GM19328 (cell line): ENCODE data around the gene GPD2.
"Not testable (repeated sequence)": the region's sequence is repeated elsewhere in the genome, so short reads cannot be mapped to it uniquely, and the experiment has no call there.

Experiments used
- ATAC-seq: cut with Tn5 transposase; IDR thresholded peaks from one replicate; pipeline ENCODE4 v1.9.1; 2021; ENCODE audit warnings: mild to moderate bottlenecking, moderate library complexity; ENCODE audit not compliant: unreplicated experiment

The GPD2 gene

GRCh38 chr2:156473445-156473844, 37.3 kb downstream of the GPD2 start:
- ATAC-seq: no peak

- ATAC-seq: no peak
Observed at GRCh38 chr2:156474401-156474800, 38.2 kb downstream of the GPD2 start.

- no peak for ATAC-seq
Observed at GRCh38 chr2:156476021-156476849, 40.1 kb downstream of the GPD2 start.

GRCh38 chr2:156476850-156477206, 40.6 kb downstream of the GPD2 start:
- ATAC-seq: peak; percentile 55

GRCh38 chr2:156480376-156480775, 44.2 kb downstream of the GPD2 start:
- no peak for ATAC-seq

GRCh38 chr2:156481312-156481711, 45.1 kb downstream of the GPD2 start:
- no peak for ATAC-seq

DNA sequence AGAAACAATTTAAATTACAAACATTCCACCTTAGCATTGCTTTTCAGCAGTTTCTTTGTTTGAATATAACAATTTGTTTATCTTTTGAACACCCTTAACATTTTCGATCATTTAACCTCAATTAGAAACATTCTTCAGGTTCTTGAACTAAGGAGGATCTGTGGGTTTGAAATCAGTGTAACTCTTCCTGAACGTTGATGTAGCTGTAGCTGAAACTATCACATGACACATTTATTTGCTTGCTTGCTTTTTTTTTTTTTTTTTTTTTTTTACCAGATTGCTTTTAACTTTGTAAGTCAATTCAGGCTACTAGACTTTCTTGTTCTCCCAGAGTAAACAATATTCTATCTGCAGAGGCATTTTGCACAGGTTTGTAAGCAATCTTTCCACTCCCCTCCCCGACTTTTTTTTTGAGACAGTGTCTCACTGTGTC, 47.6 kb downstream of the GPD2 start:
- ATAC-seq: no peak

DNA sequence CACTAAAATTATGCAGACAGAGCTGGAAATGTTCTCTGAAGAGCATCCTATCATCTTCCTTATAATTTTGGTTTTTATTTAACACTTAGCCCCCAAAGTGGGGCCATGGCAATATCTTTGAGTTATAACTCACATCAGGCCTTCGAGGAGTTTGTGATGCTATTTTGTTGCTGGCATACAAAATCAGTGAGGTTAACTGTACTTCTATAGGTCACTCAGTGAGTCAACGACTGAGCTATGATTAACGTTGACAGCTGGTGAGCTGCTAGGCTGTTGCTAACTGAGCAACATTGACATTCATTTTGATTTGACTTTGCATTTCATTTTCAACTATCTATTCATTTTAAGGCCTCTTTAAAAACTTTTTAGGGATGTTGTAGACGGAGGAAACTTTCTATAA, 50.0 kb downstream of the GPD2 start:
- no peak for ATAC-seq

- no peak for ATAC-seq
Observed at GRCh38 chr2:156486614-156487013, 50.4 kb downstream of the GPD2 start.

DNA sequence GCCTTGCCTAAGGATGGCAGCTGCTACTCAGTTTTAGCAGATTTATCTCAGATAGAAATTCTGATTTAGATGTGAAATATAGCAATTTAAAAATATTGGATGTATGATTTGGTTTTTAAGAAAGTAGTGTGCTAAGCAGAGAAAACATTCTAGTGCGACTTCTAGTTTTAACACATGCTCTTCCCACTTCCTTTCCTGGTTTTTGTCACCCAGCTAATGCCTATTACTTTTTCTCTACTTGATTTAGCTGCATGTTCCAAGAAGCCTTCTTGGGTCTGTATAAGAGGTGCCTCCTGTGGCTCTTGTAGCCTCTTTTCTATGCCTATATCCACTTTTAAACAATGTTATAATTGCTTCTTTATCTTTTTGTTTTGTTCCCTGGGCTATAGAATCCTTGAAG, 53.0 kb downstream of the GPD2 start:
- no peak for ATAC-seq

DNA sequence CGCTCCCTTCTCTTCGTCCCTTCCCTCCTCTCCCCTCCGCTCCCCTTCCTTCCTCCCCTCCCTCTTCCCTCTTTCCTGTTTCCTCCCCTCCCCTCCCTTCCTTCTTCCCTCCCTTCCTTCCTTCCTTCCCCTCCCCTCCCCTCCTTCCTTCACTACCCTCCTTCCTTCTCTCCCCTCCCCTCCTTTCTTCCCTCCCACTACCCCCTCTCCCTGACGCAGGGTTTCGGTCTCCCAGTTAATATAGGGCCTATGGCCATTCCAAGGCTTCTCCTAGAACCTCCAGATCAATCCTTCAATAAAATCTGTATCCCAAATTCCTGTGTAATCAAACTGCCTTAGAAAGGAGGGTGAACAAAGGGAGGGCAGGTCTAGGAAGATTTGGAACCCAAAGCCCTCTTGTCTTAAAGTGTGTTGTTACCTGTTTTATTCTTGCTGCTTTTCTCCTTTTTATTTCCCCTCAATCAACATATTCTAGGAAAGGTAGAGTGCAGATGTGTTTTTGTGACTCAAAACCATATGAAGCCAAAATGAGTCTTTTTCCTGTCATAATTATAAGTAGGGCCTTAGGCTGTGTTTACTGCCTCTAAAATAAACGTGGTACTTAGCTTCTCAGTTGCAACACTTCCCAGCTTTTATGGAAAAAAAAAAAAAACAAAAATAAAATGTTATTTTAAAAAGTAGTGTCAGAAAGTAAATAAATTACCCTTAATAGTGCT, 53.7 kb downstream of the GPD2 start:
- ATAC-seq: no peak

GRCh38 chr2:156490466-156490840, 54.3 kb downstream of the GPD2 start:
- no peak for ATAC-seq

DNA sequence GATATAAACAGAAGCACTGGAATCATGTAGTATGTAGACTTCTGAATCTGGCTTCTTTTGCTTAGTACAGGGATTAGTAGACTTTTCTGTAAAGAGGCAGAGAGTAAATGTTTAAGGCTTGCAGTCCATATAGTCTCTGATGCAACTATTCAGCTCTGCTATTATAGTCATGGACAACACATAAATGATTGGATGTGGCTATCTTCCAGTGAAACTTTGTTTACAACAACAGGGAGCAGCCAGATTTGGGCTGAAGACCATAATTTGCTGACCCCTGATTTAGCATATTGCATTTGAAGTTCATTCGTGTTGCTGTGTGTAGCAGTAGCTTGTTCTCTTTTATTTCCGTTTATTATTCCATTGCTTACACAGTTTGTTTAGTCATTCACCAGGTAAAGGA, 55.0 kb downstream of the GPD2 start:
- ATAC-seq: no peak

GRCh38 chr2:156492979-156493378, 56.8 kb downstream of the GPD2 start:
- no peak for ATAC-seq

DNA sequence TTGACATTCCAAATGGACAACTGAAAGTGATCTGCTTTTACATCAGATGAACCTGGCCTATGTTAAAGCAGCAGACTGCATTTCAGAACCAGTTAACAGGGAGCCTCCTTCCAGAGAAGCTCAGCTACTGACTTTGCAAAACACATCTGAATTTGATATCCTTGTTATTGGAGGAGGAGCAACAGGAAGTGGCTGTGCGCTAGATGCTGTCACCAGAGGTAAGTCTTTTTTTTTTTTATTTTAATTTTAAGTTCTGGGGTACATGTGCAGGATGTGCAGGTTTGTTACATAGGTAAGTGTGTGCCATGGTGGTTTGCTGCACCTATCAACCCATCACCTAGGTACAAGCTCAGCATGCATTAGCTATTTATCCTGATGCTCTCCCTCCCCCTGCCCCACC, 59.8 kb downstream of the GPD2 start:
- not testable (repeated sequence) for ATAC-seq

DNA sequence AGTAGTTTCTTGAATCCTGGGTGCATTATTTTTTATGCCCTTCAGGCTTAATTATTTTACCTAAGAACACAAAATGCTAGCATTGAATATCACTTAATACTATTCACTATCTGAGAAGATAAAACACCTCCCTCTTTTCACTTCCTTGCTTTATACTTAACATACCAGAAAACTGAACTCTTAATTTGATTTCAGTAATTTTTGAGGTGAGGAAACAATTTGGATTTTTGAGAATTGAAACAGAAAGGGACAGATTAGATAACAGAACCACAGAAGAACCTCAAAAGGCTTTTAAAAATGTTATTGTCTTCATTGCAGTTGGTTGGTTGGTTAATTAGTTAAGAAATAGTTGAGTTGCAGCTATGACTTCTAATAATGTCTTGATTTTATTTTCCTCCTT, 69.5 kb downstream of the GPD2 start:
- peak; percentile 51 for ATAC-seq

GRCh38 chr2:156511122-156511521, 74.9 kb downstream of the GPD2 start:
- no peak for ATAC-seq

- no peak for ATAC-seq
Observed at GRCh38 chr2:156511803-156512202, 75.6 kb downstream of the GPD2 start.

GRCh38 chr2:156512451-156512850, 76.3 kb downstream of the GPD2 start:
- no peak for ATAC-seq

GRCh38 chr2:156513219-156513618, 77.0 kb downstream of the GPD2 start:
- no peak for ATAC-seq

DNA sequence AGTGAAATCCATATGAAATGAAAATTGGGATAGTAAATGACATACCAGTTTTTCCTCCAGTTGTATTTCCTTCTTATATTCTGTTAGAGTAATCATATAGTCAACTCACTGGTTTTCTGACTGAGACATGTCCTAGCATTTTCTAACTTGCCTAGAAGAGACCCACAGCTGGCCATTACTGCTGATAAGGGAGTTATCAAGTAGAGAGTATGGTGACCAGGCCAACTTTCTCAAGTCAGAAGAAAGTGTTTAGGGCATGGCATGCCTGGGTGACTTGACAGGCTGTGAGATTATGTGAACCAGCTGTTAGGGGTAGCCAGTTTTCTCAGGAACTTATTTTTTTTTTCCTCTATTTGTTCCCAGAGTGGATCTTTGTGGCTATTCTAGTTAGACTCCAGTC, 81.2 kb downstream of the GPD2 start:
- ATAC-seq: no peak

- no peak for ATAC-seq
Observed at GRCh38 chr2:156518138-156518537, 82.0 kb downstream of the GPD2 start.
